ENCODE data around the gene BACH2. TPM values are rescaled to one million over a fixed set of nuclear protein-coding genes. Genes with fewer than 3 reads are reported as not detected.

BACH2 gene
- total RNA-seq, 1 experiment from 2014 or later, result 3.3 TPM

DNA sequence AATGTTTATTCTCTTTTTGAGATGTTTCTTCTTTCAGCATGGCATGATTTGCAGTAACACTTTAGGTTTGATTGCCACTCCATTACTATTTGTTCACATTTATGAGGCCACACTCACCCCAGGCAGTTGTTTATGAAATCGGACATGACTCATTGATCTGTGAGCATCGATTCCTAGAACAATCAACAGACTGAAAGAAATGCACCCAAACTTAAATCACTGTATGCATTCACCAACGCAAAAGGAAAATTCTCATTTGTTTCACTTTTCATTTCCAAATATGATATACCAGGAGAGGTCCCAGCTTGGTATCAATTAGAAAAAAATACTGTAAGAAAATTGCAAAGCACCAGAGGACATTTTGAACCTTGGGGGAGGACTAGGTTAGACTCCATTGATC is 407.8 kb downstream of the BACH2 start:
- H3K27ac ChIP-seq (ENCODE audit: low read depth, low read length), result no peak overlapping the region
- no peak overlapping the region for H3K4me3 ChIP-seq (replicated peaks in 1 of 2; ENCODE audit: low read depth in 1 of 2, low read length in 2 of 2)
- no peak for TF ChIP-seq EZH2phosphoT487 (IDR thresholded peaks at IDR 0.05; ENCODE audit: borderline replicate concordance)
- no peak for TF ChIP-seq ATF3 (IDR thresholded peaks at IDR 0.05)
- no peak for TF ChIP-seq CTCF (IDR thresholded peaks at IDR 0.05 in 2 of 3, conservative IDR thresholded peaks at IDR 0.05 in 1 of 3; ENCODE audit: borderline replicate concordance in 1 of 3, insufficient read depth in 1 of 3, low read depth in 2 of 3, low read length in 2 of 3)
- TF ChIP-seq YY1 (IDR thresholded peaks at IDR 0.05; ENCODE audit: extremely low read depth, insufficient replicate concordance, low read depth, low read length), result no peak
- TF ChIP-seq SP1 (IDR thresholded peaks at IDR 0.05; ENCODE audit: low read depth), result no peak
- TF ChIP-seq CBX3 (IDR thresholded peaks at IDR 0.05; ENCODE audit: low read depth), result no peak
- TF ChIP-seq ZFX (IDR thresholded peaks at IDR 0.05), result no peak
- TF ChIP-seq ZNF274 (IDR thresholded peaks at IDR 0.05; ENCODE audit: low read depth, low read length), result no peak
- TF ChIP-seq RAD21 (IDR thresholded peaks at IDR 0.05; ENCODE audit: low read depth), result no peak
- no peak for TF ChIP-seq EZH2 (IDR thresholded peaks at IDR 0.05)
- TF ChIP-seq FOSL1 (IDR thresholded peaks at IDR 0.05; ENCODE audit: low read depth), result no peak
- no peak for TF ChIP-seq JUND (IDR thresholded peaks at IDR 0.05)
- TF ChIP-seq MAX (IDR thresholded peaks at IDR 0.05), result no peak
- DNase-seq (ENCODE audit: low read depth, low spot score) (no peak), ATAC-seq (no peak)
- no peaks in the 10 kb centered on the region for H4K20me1 ChIP-seq (ENCODE audit: insufficient read depth)
- intact Hi-C loops (cut with micrococcal nuclease), result no loop called here
- POLR2A ChIA-PET, result no interaction called here
- no peaks in the 10 kb centered on the region for H3K27me3 ChIP-seq (ENCODE audit: insufficient read depth, low read length)
- RAD21 ChIA-PET (ENCODE audit: low non-redundant PET in 1 of 2, low total read pairs in 2 of 2, uncharacterized antibody in 2 of 2, unreplicated experiment in 2 of 2), result no interaction called here
- H3K9me2 ChIP-seq (ENCODE audit: insufficient read depth), result no peaks in the 10 kb centered on the region
- H3K9me3 ChIP-seq (ENCODE audit: control insufficient read depth in 1 of 2, insufficient read depth in 1 of 2, low read depth in 1 of 2, low read length in 2 of 2), result no peaks in the 10 kb centered on the region
- no TSS peak for BruUV-seq (replicated peaks)
- H3K36me3 ChIP-seq (ENCODE audit: control insufficient read depth in 1 of 2, insufficient read depth in 2 of 2, low read length in 2 of 2), result no peaks in the 10 kb centered on the region
- no peak overlapping the region for H2AFZ ChIP-seq (ENCODE audit: low read depth, low read length, poor library complexity, severe bottlenecking)
- no peaks in the 10 kb centered on the region for H3K79me2 ChIP-seq (ENCODE audit: insufficient read depth, low read length)
- no peak overlapping the region for H3K4me2 ChIP-seq (ENCODE audit: low read length)
- H3K4me1 ChIP-seq (ENCODE audit: control insufficient read depth in 1 of 2, insufficient read depth in 2 of 2, low read length in 2 of 2), result no peaks in the 10 kb centered on the region
- H3K9ac ChIP-seq (ENCODE audit: low read length), result no peak overlapping the region
- CTCF ChIA-PET, result no interaction called here

Data from HCT116 (cell line).